HTERT RPE-1 (cell line): ENCODE data around the gene TGM1.

Experiments used
- in situ Hi-C: fragments of 300-500 bp; cut with MboI; formaldehyde crosslinking; loops from 4 replicates; pipeline ENCODE4 v1.14.3; 2020; ENCODE audit warnings: low sequenced_read_pairs

The TGM1 gene

GRCh38 chr14:24271134-24271833 is 8.3 kb upstream of the TGM1 start, which contains the start of gene RABGGTA:
Gene RABGGTA (minus strand): TSS chr14:24271597. CDS start chr14:24271115, 482 bp downstream.
- in situ Hi-C loops, result no loop called here

- in situ Hi-C loops, result no loop called here
These were observed 7.7 kb upstream of the TGM1 start for GRCh38 chr14:24270537-24271133.

- in situ Hi-C loops, result no loop called here
These were observed 7.0 kb upstream of the TGM1 start for GRCh38 chr14:24269910-24270536.

- in situ Hi-C loops, result no loop called here
These were observed 6.4 kb upstream of the TGM1 start for GRCh38 chr14:24269368-24269767.

- in situ Hi-C loops, result no loop called here
These were observed 5.2 kb upstream of the TGM1 start for GRCh38 chr14:24268225-24268624.

GRCh38 chr14:24267516-24267915 is 4.5 kb upstream of the TGM1 start:
- in situ Hi-C loops, result no loop called here

GRCh38 chr14:24266344-24267244 is 3.6 kb upstream of the TGM1 start:
- in situ Hi-C loops, result no loop called here

- in situ Hi-C loops, result no loop called here
These were observed 1.3 kb upstream of the TGM1 start for GRCh38 chr14:24264298-24264697.

- in situ Hi-C loops, result no loop called here
These were observed 871 bp upstream of the TGM1 start for GRCh38 chr14:24263848-24264247.

GRCh38 chr14:24261969-24262327 is 1.0 kb downstream of the TGM1 start:
- in situ Hi-C loops, result no loop called here

- in situ Hi-C loops, result no loop called here
These were observed 1.6 kb downstream of the TGM1 start for GRCh38 chr14:24261256-24261968.

- in situ Hi-C loops, result no loop called here
These were observed 2.2 kb downstream of the TGM1 start for GRCh38 chr14:24260780-24261157.

- in situ Hi-C loops, result no loop called here
These were observed 2.8 kb downstream of the TGM1 start for GRCh38 chr14:24260026-24260779.

GRCh38 chr14:24259282-24260025 is 3.5 kb downstream of the TGM1 start:
- in situ Hi-C loops, result no loop called here

GRCh38 chr14:24258548-24259265 is 4.3 kb downstream of the TGM1 start:
- in situ Hi-C loops, result no loop called here

- in situ Hi-C loops, result no loop called here
These were observed 4.9 kb downstream of the TGM1 start for GRCh38 chr14:24258119-24258518.

- in situ Hi-C loops, result no loop called here
These were observed 6.0 kb downstream of the TGM1 start for GRCh38 chr14:24256960-24257359.

- in situ Hi-C loops, result no loop called here
These were observed 6.9 kb downstream of the TGM1 start for GRCh38 chr14:24255931-24256711.
